Tibial nerve (tissue), 4 donors: ENCODE data around the gene FBXL15. TPM values are rescaled to one million over a fixed set of nuclear protein-coding genes. Genes with fewer than 3 reads are reported as not detected.

Experiments used
- DNase-seq, 2 donors: peaks; one replicate each; pipeline ENCODE4 v3.0.0-alpha.2; 2019; ENCODE audit warnings: low spot score in 2 of 2
- H3K27ac ChIP-seq, 4 donors: fragments of 200-600 bp; sonication (generic) in 3 of 4; one replicate each; pipeline ENCODE4 v1.5.1; 2017 to 2019; ENCODE audit warnings: mild to moderate bottlenecking in 1 of 4
- H3K27me3 ChIP-seq, 2 donors: fragments of 200-600 bp; sonication (generic) in 1 of 2; one replicate each; pipeline versions ENCODE4 v1.5.1 to v1.6.0; 2017 to 2019
- H3K36me3 ChIP-seq, 3 donors: fragments of 200-600 bp; sonication (generic); one replicate each; pipeline ENCODE4 v1.5.1; 2018 to 2019
- H3K4me1 ChIP-seq, 4 donors: fragments of 200-600 bp; sonication (generic) in 3 of 4; one replicate each; pipeline ENCODE4 v1.5.1; 2017 to 2019
- H3K4me3 ChIP-seq, 4 donors: fragments of 200-600 bp; sonication (generic) in 3 of 4; one replicate each; pipeline ENCODE4 v1.5.1; 2017 to 2019; ENCODE audit warnings: mild to moderate bottlenecking in 1 of 4, moderate library complexity in 1 of 4
- H3K9me3 ChIP-seq, 4 donors: fragments of 200-600 bp; sonication (generic) in 3 of 4; one replicate each; pipeline ENCODE4 v1.5.1; 2017 to 2019
- CTCF ChIP-seq, 5 experiments: fragments of 200-600 bp in 3 of 5; fragments of 450-650 bp in 2 of 5; sonication (generic) in 3 of 5; IDR thresholded peaks; one replicate each; pipeline ENCODE4 v1.5.1; 2016 to 2019; ENCODE audit warnings: antibody characterized with exemption in 5 of 5, mild to moderate bottlenecking in 3 of 5, moderate library complexity in 2 of 5
- EP300 ChIP-seq, 2 donors: sonication (generic); formaldehyde crosslinking; IDR thresholded peaks; one replicate each; pipeline ENCODE4 v1.6.1; 2017; ENCODE audit warnings: antibody characterized with exemption in 2 of 2, mild to moderate bottlenecking in 1 of 2
- POLR2A ChIP-seq, 2 donors: fragments of 450-650 bp; IDR thresholded peaks; one replicate each; pipeline ENCODE4 v1.6.1; 2017; ENCODE audit warnings: antibody characterized with exemption in 2 of 2, mild to moderate bottlenecking in 2 of 2, moderate library complexity in 2 of 2
- WGBS, 2 donors: methylation state at CpG; one replicate each; pipeline ENCODE4 v1.1.5; 2018; 5-methylcytosine and 5-hydroxymethylcytosine counted together
- total RNA-seq, 4 donors: library from RNA; depleted of rRNA; stranded (reverse); fragments of >200 nt; gene quantifications; one replicate each; pipeline ENCODE4 v1.1.0, GENCODE V29; 2016

Gene FBXL15
- total RNA-seq, 4 donors from 2014 or later, result 25.8 to 51.1 (median 46.2) TPM

DNA sequence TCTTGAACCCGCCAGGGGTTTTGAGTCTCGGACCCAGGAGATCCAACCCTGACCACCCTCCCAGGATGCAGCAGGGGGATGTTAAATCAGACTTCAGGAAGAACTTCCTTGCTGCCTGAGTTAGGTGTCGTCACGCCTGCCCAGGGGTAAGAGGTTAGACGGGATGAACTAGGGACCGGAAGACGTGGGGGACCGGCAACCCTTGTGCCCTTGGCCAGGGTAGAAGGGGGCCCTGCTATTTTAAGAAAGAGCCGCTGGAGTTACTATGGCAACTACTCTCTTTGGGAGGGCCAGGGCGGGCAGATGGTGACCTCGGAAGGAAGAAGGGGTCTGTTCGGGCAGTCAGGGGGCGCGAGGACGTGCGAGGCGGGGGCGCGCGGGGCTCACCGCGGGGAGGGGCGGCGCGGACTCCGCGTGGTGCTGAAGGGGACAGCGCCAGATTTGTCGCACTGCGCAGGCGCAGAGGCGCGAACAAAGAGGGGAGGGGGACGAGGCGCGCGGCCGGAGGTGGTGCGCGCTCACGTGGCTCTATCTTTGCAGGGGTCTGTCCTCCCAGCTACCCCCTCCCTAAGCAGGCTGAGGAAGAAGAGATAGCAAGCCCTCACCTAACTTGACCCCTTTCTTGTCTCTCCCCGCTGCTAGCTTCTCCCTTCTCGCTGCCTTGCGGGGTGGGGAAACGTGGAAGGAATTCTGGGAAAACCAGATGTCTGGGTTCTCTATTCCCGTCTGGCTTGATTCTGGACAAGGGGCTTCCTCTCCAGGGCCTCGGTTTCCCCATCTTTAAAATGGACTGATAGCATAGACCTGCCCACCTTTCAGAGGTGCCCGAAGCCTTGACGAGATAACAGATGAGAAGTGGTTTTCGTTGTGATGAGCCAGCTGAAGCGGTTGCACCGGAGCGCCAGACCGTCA is 1.1 kb upstream of the FBXL15 start:
- Histone ChIP-seq H3K36me3 (peaks cover 0 to 15% (median 7%) of the 10 kb centered on the region in 3 donors), H3K27ac (peak overlapping the region in 1 of 4 donors; percentile 90), H3K4me3 (peak overlapping the region; percentile 67 to 99 (median 93)), H3K27me3 (peaks cover 0 to 44% of the 10 kb centered on the region in 2 donors), H3K9me3 (no peaks in the 10 kb centered on the region), H3K4me1 (peaks cover 0 to 46% (median 36%) of the 10 kb centered on the region in 4 donors)
- WGBS, 2 donors, result 0 to 2% methylated on average over 53 to 54 of the region's 54 CpGs
- TF ChIP-seq EP300 (IDR thresholded peaks at IDR 0.05), result no peak
- TF ChIP-seq POLR2A (IDR thresholded peaks at IDR 0.05), result no peak
- no peak for TF ChIP-seq CTCF (IDR thresholded peaks at IDR 0.05)
- peak in 1 of 2 donors; percentile 30 for DNase-seq

GRCh38 chr10:102420181-102420713 is 389 bp upstream of the FBXL15 start:
- TF ChIP-seq CTCF (IDR thresholded peaks at IDR 0.05) (no peak), POLR2A (IDR thresholded peaks at IDR 0.05) (no peak), EP300 (IDR thresholded peaks at IDR 0.05) (no peak)
- Histone ChIP-seq H3K4me1 (peaks cover 0 to 52% (median 36%) of the 10 kb centered on the region in 4 donors), H3K9me3 (no peaks in the 10 kb centered on the region), H3K4me3 (peak overlapping the region; percentile 67 to 99 (median 93)), H3K27me3 (peaks cover 0 to 37% of the 10 kb centered on the region in 2 donors), H3K27ac (peak overlapping the region; percentile 47 to 90 (median 86)), H3K36me3 (peaks cover 0 to 22% (median 7%) of the 10 kb centered on the region in 3 donors)
- WGBS, 2 donors, result 0 to 4% methylated on average over 20 to 21 of the region's 21 CpGs
- DNase-seq, result no peak

DNA sequence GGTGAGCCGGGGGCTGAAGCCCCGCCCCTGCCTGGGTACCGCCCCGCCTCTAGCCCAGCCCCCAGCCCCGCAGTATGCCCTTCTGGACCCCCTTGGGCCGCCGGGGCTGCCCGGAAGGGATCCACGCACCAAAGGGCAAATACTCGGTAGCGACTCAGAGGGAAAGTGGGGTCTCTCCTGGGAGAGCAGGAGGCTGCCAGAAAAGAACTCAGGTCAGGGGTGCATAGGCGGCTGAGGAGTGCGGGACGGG is 796 bp downstream of the FBXL15 start:
- H3K4me1 ChIP-seq, result peaks cover 0 to 63% (median 36%) of the 10 kb centered on the region in 4 donors
- H3K27ac ChIP-seq, result peak overlapping the region; percentile 47 to 90 (median 86)
- H3K36me3 ChIP-seq, result peaks cover 0 to 22% (median 7%) of the 10 kb centered on the region in 3 donors
- peak overlapping the region; percentile 67 to 99 (median 93) for H3K4me3 ChIP-seq
- peaks cover 0 to 26% of the 10 kb centered on the region in 2 donors for H3K27me3 ChIP-seq
- no peak for DNase-seq
- 0% methylated on average over 10 of the region's 14 CpGs for WGBS, 2 donors
- H3K9me3 ChIP-seq, result no peaks in the 10 kb centered on the region
- TF ChIP-seq POLR2A (IDR thresholded peaks at IDR 0.05) (no peak), EP300 (IDR thresholded peaks at IDR 0.05) (no peak), CTCF (IDR thresholded peaks at IDR 0.05) (no peak)

DNA sequence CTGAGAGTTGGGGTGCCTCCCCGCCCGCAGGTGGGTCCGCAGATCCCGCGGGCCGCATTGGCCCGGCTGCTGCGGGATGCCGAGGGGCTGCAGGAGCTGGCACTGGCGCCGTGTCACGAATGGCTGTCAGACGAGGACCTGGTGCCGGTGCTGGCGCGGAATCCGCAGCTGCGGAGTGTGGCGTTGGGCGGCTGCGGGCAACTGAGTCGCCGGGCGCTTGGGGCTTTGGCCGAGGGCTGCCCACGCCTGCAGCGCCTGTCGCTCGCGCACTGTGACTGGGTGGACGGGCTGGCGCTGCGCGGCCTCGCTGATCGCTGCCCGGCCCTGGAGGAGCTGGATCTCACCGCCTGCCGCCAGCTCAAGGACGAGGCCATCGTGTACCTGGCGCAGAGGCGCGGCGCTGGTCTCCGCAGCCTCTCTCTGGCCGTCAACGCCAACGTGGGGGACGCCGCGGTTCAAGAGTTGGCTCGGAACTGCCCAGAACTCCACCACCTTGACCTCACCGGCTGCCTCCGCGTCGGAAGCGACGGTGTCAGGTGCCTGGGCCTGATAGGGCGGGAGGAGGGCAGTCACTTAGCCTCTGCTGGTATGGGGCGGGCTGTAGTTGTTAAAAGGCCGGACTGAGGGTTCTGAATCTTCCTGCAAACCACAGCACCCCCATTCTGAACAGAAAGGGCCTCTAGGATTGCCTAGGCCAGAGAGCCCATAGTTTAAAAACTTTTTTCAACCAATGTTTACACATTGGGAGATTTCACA is 1.3 kb downstream of the FBXL15 start:
- Histone ChIP-seq H3K27me3 (peaks cover 0 to 21% of the 10 kb centered on the region in 2 donors), H3K9me3 (no peaks in the 10 kb centered on the region), H3K4me1 (peaks cover 0 to 66% (median 36%) of the 10 kb centered on the region in 4 donors), H3K4me3 (peak overlapping the region; percentile 67 to 99 (median 93)), H3K36me3 (peaks cover 0 to 22% (median 7%) of the 10 kb centered on the region in 3 donors), H3K27ac (peak overlapping the region; percentile 47 to 90 (median 86))
- 0 to 1% methylated on average over 4 to 56 of the region's 62 CpGs for WGBS, 2 donors
- DNase-seq, result no peak
- TF ChIP-seq POLR2A (IDR thresholded peaks at IDR 0.05), result no peak
- TF ChIP-seq EP300 (IDR thresholded peaks at IDR 0.05), result peak in 1 of 2 donors; percentile 11

GRCh38 chr10:102422545-102423129 is 2.0 kb downstream of the FBXL15 start:
- H3K27ac ChIP-seq, result peak overlapping the region; percentile 43 to 90 (median 86)
- peaks cover 0 to 69% (median 36%) of the 10 kb centered on the region in 4 donors for H3K4me1 ChIP-seq
- 2 to 4% methylated on average over 18 to 24 of the region's 28 CpGs for WGBS, 2 donors
- peak overlapping the region; percentile 67 to 99 (median 93) for H3K4me3 ChIP-seq
- peak; percentile 48 to 64 for DNase-seq
- peaks cover 0 to 14% of the 10 kb centered on the region in 2 donors for H3K27me3 ChIP-seq
- no peaks in the 10 kb centered on the region for H3K9me3 ChIP-seq
- TF ChIP-seq EP300 (IDR thresholded peaks at IDR 0.05), result peak in 1 of 2 donors; percentile 41
- peak in 1 of 2 donors; percentile 23 for TF ChIP-seq POLR2A (IDR thresholded peaks at IDR 0.05)
- TF ChIP-seq CTCF (IDR thresholded peaks at IDR 0.05), result peak; percentile 73 to 83 (median 77)
- H3K36me3 ChIP-seq, result peaks cover 0 to 22% (median 7%) of the 10 kb centered on the region in 3 donors
